GM21619 (cell line): ENCODE measurements around the gene KRT37.

Experiments
- ATAC-seq: cut with Tn5 transposase; IDR thresholded peaks from one replicate; pipeline ENCODE4 v1.9.1; 2021; ENCODE audit not compliant: unreplicated experiment

KRT37 gene

GRCh38 chr17:41377546-41377945, 46.8 kb downstream of the KRT37 start:
- ATAC-seq: no peak
